ENCODE results near the gene EFHC1.

The EFHC1 gene

GRCh38 chr6:52537001-52537753 is 117.0 kb downstream of the EFHC1 start:
- Histone ChIP-seq H3K27me3 (no peaks in the 10 kb centered on the region), H3K36me3 (peaks cover 6% of the 10 kb centered on the region), H3K4me3 (ENCODE audit: low read depth in 1 of 2, low read length in 1 of 2) (no peak overlapping the region), H3K9me3 (no peaks in the 10 kb centered on the region), H3K4me1 (ENCODE audit: control insufficient read depth in 1 of 2, insufficient read depth in 1 of 2, low read depth in 1 of 2, low read length in 1 of 2) (no peaks in the 10 kb centered on the region), H3K27ac (no peak overlapping the region)
- TF ChIP-seq CTCF (IDR thresholded peaks at IDR 0.05), result no peak

- Histone ChIP-seq H3K9me3 (no peaks in the 10 kb centered on the region), H3K4me1 (ENCODE audit: control insufficient read depth in 1 of 2, insufficient read depth in 1 of 2, low read depth in 1 of 2, low read length in 1 of 2) (no peaks in the 10 kb centered on the region), H3K4me3 (ENCODE audit: low read depth in 1 of 2, low read length in 1 of 2) (no peak overlapping the region), H3K27ac (no peak overlapping the region), H3K36me3 (peaks cover 6% of the 10 kb centered on the region), H3K27me3 (no peaks in the 10 kb centered on the region)
- no peak for TF ChIP-seq CTCF (IDR thresholded peaks at IDR 0.05)
These were observed 118.2 kb downstream of the EFHC1 start for GRCh38 chr6:52538252-52538900.

- TF ChIP-seq CTCF (IDR thresholded peaks at IDR 0.05), result no peak
- Histone ChIP-seq H3K27ac (no peak overlapping the region), H3K9me3 (no peaks in the 10 kb centered on the region), H3K4me3 (ENCODE audit: low read depth in 1 of 2, low read length in 1 of 2) (no peak overlapping the region), H3K36me3 (peaks cover 6% of the 10 kb centered on the region), H3K4me1 (ENCODE audit: control insufficient read depth in 1 of 2, insufficient read depth in 1 of 2, low read depth in 1 of 2, low read length in 1 of 2) (no peaks in the 10 kb centered on the region), H3K27me3 (no peaks in the 10 kb centered on the region)
These were observed 118.8 kb downstream of the EFHC1 start for GRCh38 chr6:52538901-52539354.

GRCh38 chr6:52539607-52540006 is 119.5 kb downstream of the EFHC1 start:
- Histone ChIP-seq H3K4me1 (ENCODE audit: control insufficient read depth in 1 of 2, insufficient read depth in 1 of 2, low read depth in 1 of 2, low read length in 1 of 2) (no peaks in the 10 kb centered on the region), H3K27me3 (no peaks in the 10 kb centered on the region), H3K9me3 (no peaks in the 10 kb centered on the region), H3K27ac (no peak overlapping the region), H3K36me3 (peaks cover 6% of the 10 kb centered on the region), H3K4me3 (ENCODE audit: low read depth in 1 of 2, low read length in 1 of 2) (no peak overlapping the region)
- no peak for TF ChIP-seq CTCF (IDR thresholded peaks at IDR 0.05)

GRCh38 chr6:52540286-52540902 is 120.3 kb downstream of the EFHC1 start:
- no peak for TF ChIP-seq CTCF (IDR thresholded peaks at IDR 0.05)
- H3K9me3 ChIP-seq, result no peaks in the 10 kb centered on the region
- no peak overlapping the region for H3K4me3 ChIP-seq (ENCODE audit: low read depth in 1 of 2, low read length in 1 of 2)
- peaks cover under 1% of the 10 kb centered on the region for H3K36me3 ChIP-seq
- no peaks in the 10 kb centered on the region for H3K4me1 ChIP-seq (ENCODE audit: control insufficient read depth in 1 of 2, insufficient read depth in 1 of 2, low read depth in 1 of 2, low read length in 1 of 2)
- H3K27me3 ChIP-seq, result no peaks in the 10 kb centered on the region
- no peak overlapping the region for H3K27ac ChIP-seq
